ENCODE results near the gene GAL.

Gene GAL

DNA sequence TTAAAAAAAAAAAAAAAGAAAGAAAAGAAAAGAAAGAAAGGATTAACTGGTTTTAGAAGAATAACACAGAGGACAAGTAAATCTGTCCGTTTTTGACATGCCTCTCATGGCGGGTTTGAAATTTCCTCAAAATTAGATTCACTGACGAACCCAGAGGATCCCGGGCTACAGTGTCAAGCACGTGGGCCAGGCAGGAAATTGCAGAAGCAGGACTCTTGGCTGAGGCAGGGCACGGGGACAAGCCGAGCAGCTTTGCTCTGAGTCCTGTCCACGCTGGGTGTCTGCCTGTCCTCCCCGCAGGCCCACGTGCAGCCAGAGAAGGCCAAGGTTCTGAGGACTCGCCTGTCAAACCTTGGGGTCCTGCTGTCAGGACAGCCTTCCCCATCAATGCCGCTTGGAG lies 24.7 kb downstream of the GAL start:
- POLR2A ChIA-PET, result no interaction called here
- CTCF ChIA-PET, result no interaction called here
- TF ChIP-seq ARNT (IDR thresholded peaks at IDR 0.05) (no peak), CTBP1 (IDR thresholded peaks at IDR 0.05; ENCODE audit: borderline replicate concordance) (no peak), NFRKB (IDR thresholded peaks at IDR 0.05) (no peak), ZNF384 (IDR thresholded peaks at IDR 0.05) (no peak), FOXM1 (IDR thresholded peaks at IDR 0.05; ENCODE audit: borderline replicate concordance) (no peak), TARDBP (IDR thresholded peaks at IDR 0.05) (no peak), L3MBTL2 (conservative IDR thresholded peaks at IDR 0.05) (no peak), HDGF (IDR thresholded peaks at IDR 0.05; ENCODE audit: borderline replicate concordance) (no peak), FOXA1 (IDR thresholded peaks at IDR 0.05) (no peak), FOXK2 (IDR thresholded peaks at IDR 0.05) (no peak), PKNOX1 (IDR thresholded peaks at IDR 0.05) (no peak), SUZ12 (IDR thresholded peaks at IDR 0.05) (no peak), ELF4 (IDR thresholded peaks at IDR 0.05) (no peak)
- no peak for DNase-seq (ENCODE audit: extremely low spot score)

DNA sequence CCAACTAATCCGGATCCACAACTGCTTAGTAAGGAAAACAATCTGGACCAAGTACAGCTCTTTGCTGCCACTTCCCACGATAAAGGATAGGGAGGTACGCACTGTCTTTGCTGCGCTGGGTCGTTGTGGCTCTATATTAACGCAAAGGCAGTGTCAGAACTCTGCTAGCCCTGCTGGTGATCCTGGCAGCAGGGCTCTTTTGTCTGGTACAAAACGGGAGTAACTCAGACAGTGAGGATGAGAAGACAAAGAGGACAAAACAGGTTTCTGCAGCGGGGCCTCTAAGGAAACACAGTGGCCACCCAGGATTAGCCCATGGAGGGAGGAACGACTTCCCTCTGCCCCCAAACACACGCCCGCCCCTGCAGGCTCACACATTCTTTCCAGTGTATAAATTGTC lies 26.1 kb downstream of the GAL start:
- POLR2A ChIA-PET, result no interaction called here
- no peak for DNase-seq (ENCODE audit: extremely low spot score)
- no peak for TF ChIP-seq FOXM1 (IDR thresholded peaks at IDR 0.05; ENCODE audit: borderline replicate concordance)
- CTCF ChIA-PET, result no interaction called here

GRCh38 chr11:68711114-68711513 lies 26.8 kb downstream of the GAL start:
- ChIA-PET POLR2A (no interaction called here), CTCF (no interaction called here)
- no peak for TF ChIP-seq PKNOX1 (IDR thresholded peaks at IDR 0.05)
- TF ChIP-seq LEF1 (IDR thresholded peaks at IDR 0.05; ENCODE audit: borderline replicate concordance), result no peak
- no peak for TF ChIP-seq SUZ12 (IDR thresholded peaks at IDR 0.05)
- TF ChIP-seq BHLHE40 (IDR thresholded peaks at IDR 0.05; ENCODE audit: borderline replicate concordance), result no peak
- no peak for TF ChIP-seq SP1 (IDR thresholded peaks at IDR 0.05)
- no peak for TF ChIP-seq FOXA1 (IDR thresholded peaks at IDR 0.05)
- no peak for TF ChIP-seq NFRKB (IDR thresholded peaks at IDR 0.05)
- no peak for TF ChIP-seq HDGF (IDR thresholded peaks at IDR 0.05; ENCODE audit: borderline replicate concordance)
- TF ChIP-seq FOXK2 (IDR thresholded peaks at IDR 0.05), result no peak
- TF ChIP-seq ZNF384 (IDR thresholded peaks at IDR 0.05), result no peak
- no peak for TF ChIP-seq CTBP1 (IDR thresholded peaks at IDR 0.05; ENCODE audit: borderline replicate concordance)
- no peak for TF ChIP-seq FOXM1 (IDR thresholded peaks at IDR 0.05; ENCODE audit: borderline replicate concordance)
- no peak for TF ChIP-seq L3MBTL2 (conservative IDR thresholded peaks at IDR 0.05)
- TF ChIP-seq ARNT (IDR thresholded peaks at IDR 0.05), result no peak
- TF ChIP-seq ELF4 (IDR thresholded peaks at IDR 0.05), result no peak
- no peak for TF ChIP-seq TARDBP (IDR thresholded peaks at IDR 0.05)
- DNase-seq (ENCODE audit: extremely low spot score), result no peak

- DNase-seq (ENCODE audit: extremely low spot score), result no peak
- CTCF ChIA-PET, result no interaction called here
- POLR2A ChIA-PET, result no interaction called here
- TF ChIP-seq BHLHE40 (IDR thresholded peaks at IDR 0.05; ENCODE audit: borderline replicate concordance) (no peak), L3MBTL2 (conservative IDR thresholded peaks at IDR 0.05) (no peak), NFRKB (IDR thresholded peaks at IDR 0.05) (no peak), SP1 (IDR thresholded peaks at IDR 0.05) (no peak), PKNOX1 (IDR thresholded peaks at IDR 0.05) (no peak), FOXK2 (IDR thresholded peaks at IDR 0.05) (no peak), ELF4 (IDR thresholded peaks at IDR 0.05) (no peak), LEF1 (IDR thresholded peaks at IDR 0.05; ENCODE audit: borderline replicate concordance) (no peak), ZNF384 (IDR thresholded peaks at IDR 0.05) (no peak), HDGF (IDR thresholded peaks at IDR 0.05; ENCODE audit: borderline replicate concordance) (no peak), CTBP1 (IDR thresholded peaks at IDR 0.05; ENCODE audit: borderline replicate concordance) (no peak), SUZ12 (IDR thresholded peaks at IDR 0.05) (no peak), FOXM1 (IDR thresholded peaks at IDR 0.05; ENCODE audit: borderline replicate concordance) (no peak), TARDBP (IDR thresholded peaks at IDR 0.05) (no peak), FOXA1 (IDR thresholded peaks at IDR 0.05) (no peak), ARNT (IDR thresholded peaks at IDR 0.05) (no peak)
These were observed 29.9 kb downstream of the GAL start for GRCh38 chr11:68714060-68714856.

- no peak for DNase-seq (ENCODE audit: extremely low spot score)
- ChIA-PET POLR2A (no interaction called here), CTCF (no interaction called here)
- TF ChIP-seq ZNF384 (IDR thresholded peaks at IDR 0.05), result no peak
- TF ChIP-seq NFRKB (IDR thresholded peaks at IDR 0.05), result no peak
- no peak for TF ChIP-seq L3MBTL2 (conservative IDR thresholded peaks at IDR 0.05)
- TF ChIP-seq FOXA1 (IDR thresholded peaks at IDR 0.05), result no peak
- no peak for TF ChIP-seq TARDBP (IDR thresholded peaks at IDR 0.05)
These were observed 31.2 kb downstream of the GAL start for GRCh38 chr11:68715456-68716122.

- TF ChIP-seq SP1 (IDR thresholded peaks at IDR 0.05) (no peak), LEF1 (IDR thresholded peaks at IDR 0.05; ENCODE audit: borderline replicate concordance) (no peak), HDGF (IDR thresholded peaks at IDR 0.05; ENCODE audit: borderline replicate concordance) (no peak), FOXA1 (IDR thresholded peaks at IDR 0.05) (no peak), L3MBTL2 (conservative IDR thresholded peaks at IDR 0.05) (no peak), PKNOX1 (IDR thresholded peaks at IDR 0.05) (no peak), SUZ12 (IDR thresholded peaks at IDR 0.05) (no peak), FOXK2 (IDR thresholded peaks at IDR 0.05) (no peak), BHLHE40 (IDR thresholded peaks at IDR 0.05; ENCODE audit: borderline replicate concordance) (no peak), FOXM1 (IDR thresholded peaks at IDR 0.05; ENCODE audit: borderline replicate concordance) (no peak), CTBP1 (IDR thresholded peaks at IDR 0.05; ENCODE audit: borderline replicate concordance) (no peak), NFRKB (IDR thresholded peaks at IDR 0.05) (no peak), ZNF384 (IDR thresholded peaks at IDR 0.05) (no peak), ELF4 (IDR thresholded peaks at IDR 0.05) (no peak)
- no peak for DNase-seq (ENCODE audit: extremely low spot score)
- ChIA-PET POLR2A (no interaction called here), CTCF (no interaction called here)
These were observed 36.7 kb downstream of the GAL start for GRCh38 chr11:68721075-68721474.

Measured in HEK293T (cell line).